Activated T-cell treated with anti-CD3 and anti-CD28 coated beads, Interleukin-2, amount 50 U/mL, for 24 hours (primary cell): ENCODE results near the gene STH.
A peak's percentile ranks its signal among the peaks of the same experiment; 100 is the strongest.
"Not testable (repeated sequence)": the region's sequence is repeated elsewhere in the genome, so short reads cannot be mapped to it uniquely, and the experiment has no call there.

ENCODE experiments used
- DNase-seq: peaks from one replicate; pipeline ENCODE4 v3.0.0-alpha.2; 2020
- H3K27ac Mint-ChIP-seq: 2 replicates; pipeline ENCODE4 v1.8.0; 2020; ENCODE audit warnings: mild to moderate bottlenecking, mixed read lengths
- H3K27me3 Mint-ChIP-seq: 2 replicates; pipeline ENCODE4 v1.8.0; 2020; ENCODE audit warnings: mixed read lengths
- H3K36me3 Mint-ChIP-seq: 2 replicates; pipeline ENCODE4 v1.8.0; 2020; ENCODE audit warnings: low read depth, mixed read lengths
- H3K4me1 Mint-ChIP-seq: 2 replicates; pipeline ENCODE4 v1.8.0; 2020; ENCODE audit warnings: low read depth, mixed read lengths
- H3K4me3 Mint-ChIP-seq: 2 replicates; pipeline ENCODE4 v1.8.0; 2020; ENCODE audit warnings: mild to moderate bottlenecking, moderate library complexity, mixed read lengths
- H3K9me3 Mint-ChIP-seq: 2 replicates; pipeline ENCODE4 v1.8.0; 2020; ENCODE audit warnings: mixed read lengths

Gene STH

DNA sequence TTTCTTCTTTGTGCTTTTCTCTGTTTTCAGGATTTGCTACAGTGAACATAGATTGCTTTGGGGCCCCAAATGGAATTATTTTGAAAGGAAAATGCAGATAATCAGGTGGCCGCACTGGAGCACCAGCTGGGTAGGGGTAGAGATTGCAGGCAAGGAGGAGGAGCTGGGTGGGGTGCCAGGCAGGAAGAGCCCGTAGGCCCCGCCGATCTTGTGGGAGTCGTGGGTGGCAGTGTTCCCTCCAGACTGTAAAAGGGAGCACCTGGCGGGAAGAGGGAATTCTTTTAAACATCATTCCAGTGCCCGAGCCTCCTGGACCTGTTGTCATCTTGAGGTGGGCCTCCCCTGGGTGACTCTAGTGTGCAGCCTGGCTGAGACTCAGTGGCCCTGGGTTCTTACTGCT lies 1.2 kb downstream of the STH start:
- no peaks in the 10 kb centered on the region for H3K36me3 Mint-ChIP-seq
- H3K27me3 Mint-ChIP-seq, result no peaks in the 10 kb centered on the region
- H3K27ac Mint-ChIP-seq, result no peak overlapping the region
- no peak overlapping the region for H3K4me3 Mint-ChIP-seq
- H3K9me3 Mint-ChIP-seq, result no peaks in the 10 kb centered on the region
- H3K4me1 Mint-ChIP-seq, result no peaks in the 10 kb centered on the region
- DNase-seq, result no peak

DNA sequence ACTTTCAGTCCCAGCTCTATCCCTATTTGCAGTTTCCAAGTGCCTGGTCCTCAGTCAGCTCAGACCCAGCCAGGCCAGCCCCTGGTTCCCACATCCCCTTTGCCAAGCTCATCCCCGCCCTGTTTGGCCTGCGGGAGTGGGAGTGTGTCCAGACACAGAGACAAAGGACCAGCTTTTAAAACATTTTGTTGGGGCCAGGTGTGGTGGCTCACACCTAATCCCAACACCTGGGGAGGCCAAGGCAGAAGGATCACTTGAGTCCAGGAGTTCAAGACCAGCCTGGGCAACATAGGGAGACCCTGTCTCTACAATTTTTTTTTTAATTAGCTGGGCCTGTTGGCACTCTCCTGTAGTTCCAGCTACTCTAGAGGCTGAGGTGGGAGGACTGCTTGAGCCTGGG lies 1.7 kb downstream of the STH start:
- H3K4me1 Mint-ChIP-seq, result no peaks in the 10 kb centered on the region
- H3K4me3 Mint-ChIP-seq, result no peak overlapping the region
- no peak for DNase-seq
- no peak overlapping the region for H3K27ac Mint-ChIP-seq
- H3K9me3 Mint-ChIP-seq, result no peaks in the 10 kb centered on the region
- H3K36me3 Mint-ChIP-seq, result no peaks in the 10 kb centered on the region
- no peaks in the 10 kb centered on the region for H3K27me3 Mint-ChIP-seq

DNA sequence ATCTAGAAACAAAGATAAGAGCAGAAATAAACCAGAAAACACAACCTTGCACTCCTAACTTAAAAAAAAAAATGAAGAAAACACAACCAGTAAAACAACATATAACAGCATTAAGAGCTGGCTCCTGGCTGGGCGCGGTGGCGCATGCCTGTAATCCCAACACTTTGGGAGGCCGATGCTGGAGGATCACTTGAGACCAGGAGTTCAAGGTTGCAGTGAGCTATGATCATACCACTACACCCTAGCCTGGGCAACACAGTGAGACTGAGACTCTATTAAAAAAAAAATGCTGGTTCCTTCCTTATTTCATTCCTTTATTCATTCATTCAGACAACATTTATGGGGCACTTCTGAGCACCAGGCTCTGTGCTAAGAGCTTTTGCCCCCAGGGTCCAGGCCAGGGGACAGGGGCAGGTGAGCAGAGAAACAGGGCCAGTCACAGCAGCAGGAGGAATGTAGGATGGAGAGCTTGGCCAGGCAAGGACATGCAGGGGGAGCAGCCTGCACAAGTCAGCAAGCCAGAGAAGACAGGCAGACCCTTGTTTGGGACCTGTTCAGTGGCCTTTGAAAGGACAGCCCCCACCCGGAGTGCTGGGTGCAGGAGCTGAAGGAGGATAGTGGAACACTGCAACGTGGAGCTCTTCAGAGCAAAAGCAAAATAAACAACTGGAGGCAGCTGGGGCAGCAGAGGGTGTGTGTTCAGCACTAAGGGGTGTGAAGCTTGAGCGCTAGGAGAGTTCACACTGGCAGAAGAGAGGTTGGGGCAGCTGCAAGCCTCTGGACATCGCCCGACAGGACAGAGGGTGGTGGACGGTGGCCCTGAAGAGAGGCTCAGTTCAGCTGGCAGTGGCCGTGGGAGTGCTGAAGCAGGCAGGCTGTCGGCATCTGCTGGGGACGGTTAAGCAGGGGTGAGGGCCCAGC lies 2.6 kb downstream of the STH start:
- Mint-ChIP-seq H3K27me3 (no peaks in the 10 kb centered on the region), H3K4me3 (no peak overlapping the region), H3K36me3 (no peaks in the 10 kb centered on the region), H3K4me1 (no peaks in the 10 kb centered on the region), H3K9me3 (no peaks in the 10 kb centered on the region), H3K27ac (no peak overlapping the region)
- DNase-seq, result no peak

DNA sequence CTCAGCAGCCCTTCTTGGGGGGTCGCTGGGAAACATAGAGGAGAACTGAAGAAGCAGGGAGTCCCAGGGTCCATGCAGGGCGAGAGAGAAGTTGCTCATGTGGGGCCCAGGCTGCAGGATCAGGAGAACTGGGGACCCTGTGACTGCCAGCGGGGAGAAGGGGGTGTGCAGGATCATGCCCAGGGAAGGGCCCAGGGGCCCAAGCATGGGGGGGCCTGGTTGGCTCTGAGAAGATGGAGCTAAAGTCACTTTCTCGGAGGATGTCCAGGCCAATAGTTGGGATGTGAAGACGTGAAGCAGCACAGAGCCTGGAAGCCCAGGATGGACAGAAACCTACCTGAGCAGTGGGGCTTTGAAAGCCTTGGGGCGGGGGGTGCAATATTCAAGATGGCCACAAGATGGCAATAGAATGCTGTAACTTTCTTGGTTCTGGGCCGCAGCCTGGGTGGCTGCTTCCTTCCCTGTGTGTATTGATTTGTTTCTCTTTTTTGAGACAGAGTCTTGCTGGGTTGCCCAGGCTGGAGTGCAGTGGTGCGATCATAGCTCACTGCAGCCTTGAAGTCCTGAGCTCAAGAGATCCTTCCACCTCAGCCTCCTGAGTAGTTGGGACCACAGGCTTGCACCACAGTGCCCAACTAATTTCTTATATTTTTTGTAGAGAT lies 3.4 kb downstream of the STH start:
- no peak overlapping the region for H3K27ac Mint-ChIP-seq
- H3K4me1 Mint-ChIP-seq, result no peaks in the 10 kb centered on the region
- H3K9me3 Mint-ChIP-seq, result no peaks in the 10 kb centered on the region
- no peak overlapping the region for H3K4me3 Mint-ChIP-seq
- no peaks in the 10 kb centered on the region for H3K27me3 Mint-ChIP-seq
- H3K36me3 Mint-ChIP-seq, result no peaks in the 10 kb centered on the region
- DNase-seq, result peak; percentile 80

DNA sequence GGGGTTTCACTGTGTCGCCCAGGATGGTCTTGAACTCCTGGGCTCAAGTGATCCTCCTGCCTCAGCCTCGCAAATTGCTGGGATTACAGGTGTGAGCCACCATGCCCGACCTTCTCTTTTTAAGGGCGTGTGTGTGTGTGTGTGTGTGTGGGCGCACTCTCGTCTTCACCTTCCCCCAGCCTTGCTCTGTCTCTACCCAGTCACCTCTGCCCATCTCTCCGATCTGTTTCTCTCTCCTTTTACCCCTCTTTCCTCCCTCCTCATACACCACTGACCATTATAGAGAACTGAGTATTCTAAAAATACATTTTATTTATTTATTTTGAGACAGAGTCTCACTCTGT lies 3.9 kb downstream of the STH start:
- Mint-ChIP-seq H3K9me3 (no peaks in the 10 kb centered on the region), H3K36me3 (no peaks in the 10 kb centered on the region), H3K4me3 (no peak overlapping the region), H3K27me3 (no peaks in the 10 kb centered on the region), H3K4me1 (no peaks in the 10 kb centered on the region), H3K27ac (no peak overlapping the region)
- no peak for DNase-seq

DNA sequence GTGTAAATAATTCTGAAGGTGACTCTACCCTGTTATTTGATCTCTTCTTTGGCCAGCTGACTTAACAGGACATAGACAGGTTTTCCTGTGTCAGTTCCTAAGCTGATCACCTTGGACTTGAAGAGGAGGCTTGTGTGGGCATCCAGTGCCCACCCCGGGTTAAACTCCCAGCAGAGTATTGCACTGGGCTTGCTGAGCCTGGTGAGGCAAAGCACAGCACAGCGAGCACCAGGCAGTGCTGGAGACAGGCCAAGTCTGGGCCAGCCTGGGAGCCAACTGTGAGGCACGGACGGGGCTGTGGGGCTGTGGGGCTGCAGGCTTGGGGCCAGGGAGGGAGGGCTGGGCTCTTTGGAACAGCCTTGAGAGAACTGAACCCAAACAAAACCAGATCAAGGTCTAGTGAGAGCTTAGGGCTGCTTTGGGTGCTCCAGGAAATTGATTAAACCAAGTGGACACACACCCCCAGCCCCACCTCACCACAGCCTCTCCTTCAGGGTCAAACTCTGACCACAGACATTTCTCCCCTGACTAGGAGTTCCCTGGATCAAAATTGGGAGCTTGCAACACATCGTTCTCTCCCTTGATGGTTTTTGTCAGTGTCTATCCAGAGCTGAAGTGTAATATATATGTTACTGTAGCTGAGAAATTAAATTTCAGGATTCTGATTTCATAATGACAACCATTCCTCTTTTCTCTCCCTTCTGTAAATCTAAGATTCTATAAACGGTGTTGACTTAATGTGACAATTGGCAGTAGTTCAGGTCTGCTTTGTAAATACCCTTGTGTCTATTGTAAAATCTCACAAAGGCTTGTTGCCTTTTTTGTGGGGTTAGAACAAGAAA lies 5.1 kb downstream of the STH start:
- Mint-ChIP-seq H3K9me3 (no peaks in the 10 kb centered on the region), H3K4me3 (no peak overlapping the region), H3K27me3 (no peaks in the 10 kb centered on the region), H3K36me3 (no peaks in the 10 kb centered on the region), H3K4me1 (no peaks in the 10 kb centered on the region), H3K27ac (no peak overlapping the region)
- DNase-seq, result no peak

DNA sequence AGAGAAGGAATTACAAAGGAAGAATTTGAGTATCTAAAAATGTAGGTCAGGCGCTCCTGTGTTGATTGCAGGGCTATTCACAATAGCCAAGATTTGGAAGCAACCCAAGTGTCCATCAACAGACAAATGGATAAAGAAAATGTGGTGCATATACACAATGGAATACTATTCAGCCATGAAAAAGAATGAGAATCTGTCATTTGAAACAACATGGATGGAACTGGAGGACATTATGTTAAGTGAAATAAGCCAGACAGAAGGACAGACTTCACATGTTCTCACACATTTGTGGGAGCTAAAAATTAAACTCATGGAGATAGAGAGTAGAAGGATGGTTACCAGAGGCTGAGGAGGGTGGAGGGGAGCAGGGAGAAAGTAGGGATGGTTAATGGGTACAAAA lies 7.0 kb downstream of the STH start:
- not testable (repeated sequence) for H3K27ac Mint-ChIP-seq, H3K4me3 Mint-ChIP-seq, H3K36me3 Mint-ChIP-seq

DNA sequence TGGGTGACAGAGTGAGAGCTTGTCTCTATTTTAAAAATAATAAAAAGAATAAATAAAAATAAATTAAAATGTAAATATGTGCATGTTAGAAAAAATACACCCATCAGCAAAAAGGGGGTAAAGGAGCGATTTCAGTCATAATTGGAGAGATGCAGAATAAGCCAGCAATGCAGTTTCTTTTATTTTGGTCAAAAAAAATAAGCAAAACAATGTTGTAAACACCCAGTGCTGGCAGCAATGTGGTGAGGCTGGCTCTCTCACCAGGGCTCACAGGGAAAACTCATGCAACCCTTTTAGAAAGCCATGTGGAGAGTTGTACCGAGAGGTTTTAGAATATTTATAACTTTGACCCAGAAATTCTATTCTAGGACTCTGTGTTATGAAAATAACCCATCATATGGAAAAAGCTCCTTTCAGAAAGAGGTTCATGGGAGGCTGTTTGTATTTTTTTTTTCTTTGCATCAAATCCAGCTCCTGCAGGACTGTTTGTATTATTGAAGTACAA lies 8.5 kb downstream of the STH start:
- Mint-ChIP-seq H3K27me3 (no peaks in the 10 kb centered on the region), H3K27ac (no peak overlapping the region), H3K4me1 (no peaks in the 10 kb centered on the region), H3K4me3 (no peak overlapping the region), H3K36me3 (no peaks in the 10 kb centered on the region), H3K9me3 (no peaks in the 10 kb centered on the region)
- no peak for DNase-seq

More for the DNA sequence above, 7.0 kb downstream of the STH start:
- DNase-seq, H3K4me1 Mint-ChIP-seq, H3K27me3 Mint-ChIP-seq, H3K9me3 Mint-ChIP-seq: not testable (repeated sequence)

DNA sequence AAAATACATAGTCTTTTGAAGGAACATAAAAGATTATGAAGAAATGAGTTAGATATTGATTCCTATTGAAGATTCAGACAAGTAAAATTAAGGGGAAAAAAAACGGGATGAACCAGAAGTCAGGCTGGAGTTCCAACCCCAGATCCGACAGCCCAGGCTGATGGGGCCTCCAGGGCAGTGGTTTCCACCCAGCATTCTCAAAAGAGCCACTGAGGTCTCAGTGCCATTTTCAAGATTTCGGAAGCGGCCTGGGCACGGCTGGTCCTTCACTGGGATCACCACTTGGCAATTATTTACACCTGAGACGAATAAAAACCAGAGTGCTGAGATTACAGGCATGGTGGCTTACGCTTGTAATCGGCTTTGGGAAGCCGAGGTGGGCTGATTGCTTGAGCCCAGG lies 9.5 kb downstream of the STH start:
- no peak for DNase-seq
- Mint-ChIP-seq H3K4me3 (no peak overlapping the region), H3K27me3 (no peaks in the 10 kb centered on the region), H3K36me3 (no peaks in the 10 kb centered on the region), H3K9me3 (no peaks in the 10 kb centered on the region), H3K4me1 (no peaks in the 10 kb centered on the region), H3K27ac (no peak overlapping the region)

DNA sequence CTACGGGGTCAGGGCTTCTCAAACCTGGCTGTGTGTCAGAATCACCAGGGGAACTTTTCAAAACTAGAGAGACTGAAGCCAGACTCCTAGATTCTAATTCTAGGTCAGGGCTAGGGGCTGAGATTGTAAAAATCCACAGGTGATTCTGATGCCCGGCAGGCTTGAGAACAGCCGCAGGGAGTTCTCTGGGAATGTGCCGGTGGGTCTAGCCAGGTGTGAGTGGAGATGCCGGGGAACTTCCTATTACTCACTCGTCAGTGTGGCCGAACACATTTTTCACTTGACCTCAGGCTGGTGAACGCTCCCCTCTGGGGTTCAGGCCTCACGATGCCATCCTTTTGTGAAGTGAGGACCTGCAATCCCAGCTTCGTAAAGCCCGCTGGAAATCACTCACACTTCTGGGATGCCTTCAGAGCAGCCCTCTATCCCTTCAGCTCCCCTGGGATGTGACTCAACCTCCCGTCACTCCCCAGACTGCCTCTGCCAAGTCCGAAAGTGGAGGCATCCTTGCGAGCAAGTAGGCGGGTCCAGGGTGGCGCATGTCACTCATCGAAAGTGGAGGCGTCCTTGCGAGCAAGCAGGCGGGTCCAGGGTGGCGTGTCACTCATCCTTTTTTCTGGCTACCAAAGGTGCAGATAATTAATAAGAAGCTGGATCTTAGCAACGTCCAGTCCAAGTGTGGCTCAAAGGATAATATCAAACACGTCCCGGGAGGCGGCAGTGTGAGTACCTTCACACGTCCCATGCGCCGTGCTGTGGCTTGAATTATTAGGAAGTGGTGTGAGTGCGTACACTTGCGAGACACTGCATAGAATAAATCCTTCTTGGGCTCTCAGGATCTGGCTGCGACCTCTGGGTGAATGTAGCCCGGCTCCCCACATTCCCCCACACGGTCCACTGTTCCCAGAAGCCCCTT lies 10.9 kb downstream of the STH start:
- Mint-ChIP-seq H3K4me3 (no peak overlapping the region), H3K27ac (no peak overlapping the region), H3K27me3 (no peaks in the 10 kb centered on the region), H3K36me3 (no peaks in the 10 kb centered on the region), H3K4me1 (no peaks in the 10 kb centered on the region), H3K9me3 (no peaks in the 10 kb centered on the region)
- no peak for DNase-seq

DNA sequence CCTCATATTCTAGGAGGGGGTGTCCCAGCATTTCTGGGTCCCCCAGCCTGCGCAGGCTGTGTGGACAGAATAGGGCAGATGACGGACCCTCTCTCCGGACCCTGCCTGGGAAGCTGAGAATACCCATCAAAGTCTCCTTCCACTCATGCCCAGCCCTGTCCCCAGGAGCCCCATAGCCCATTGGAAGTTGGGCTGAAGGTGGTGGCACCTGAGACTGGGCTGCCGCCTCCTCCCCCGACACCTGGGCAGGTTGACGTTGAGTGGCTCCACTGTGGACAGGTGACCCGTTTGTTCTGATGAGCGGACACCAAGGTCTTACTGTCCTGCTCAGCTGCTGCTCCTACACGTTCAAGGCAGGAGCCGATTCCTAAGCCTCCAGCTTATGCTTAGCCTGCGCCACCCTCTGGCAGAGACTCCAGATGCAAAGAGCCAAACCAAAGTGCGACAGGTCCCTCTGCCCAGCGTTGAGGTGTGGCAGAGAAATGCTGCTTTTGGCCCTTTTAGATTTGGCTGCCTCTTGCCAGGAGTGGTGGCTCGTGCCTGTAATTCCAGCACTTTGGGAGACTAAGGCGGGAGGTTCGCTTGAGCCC lies 11.6 kb downstream of the STH start:
- H3K9me3 Mint-ChIP-seq, result no peaks in the 10 kb centered on the region
- no peak overlapping the region for H3K4me3 Mint-ChIP-seq
- DNase-seq, result no peak
- no peaks in the 10 kb centered on the region for H3K27me3 Mint-ChIP-seq
- no peaks in the 10 kb centered on the region for H3K4me1 Mint-ChIP-seq
- no peaks in the 10 kb centered on the region for H3K36me3 Mint-ChIP-seq
- H3K27ac Mint-ChIP-seq, result no peak overlapping the region

DNA sequence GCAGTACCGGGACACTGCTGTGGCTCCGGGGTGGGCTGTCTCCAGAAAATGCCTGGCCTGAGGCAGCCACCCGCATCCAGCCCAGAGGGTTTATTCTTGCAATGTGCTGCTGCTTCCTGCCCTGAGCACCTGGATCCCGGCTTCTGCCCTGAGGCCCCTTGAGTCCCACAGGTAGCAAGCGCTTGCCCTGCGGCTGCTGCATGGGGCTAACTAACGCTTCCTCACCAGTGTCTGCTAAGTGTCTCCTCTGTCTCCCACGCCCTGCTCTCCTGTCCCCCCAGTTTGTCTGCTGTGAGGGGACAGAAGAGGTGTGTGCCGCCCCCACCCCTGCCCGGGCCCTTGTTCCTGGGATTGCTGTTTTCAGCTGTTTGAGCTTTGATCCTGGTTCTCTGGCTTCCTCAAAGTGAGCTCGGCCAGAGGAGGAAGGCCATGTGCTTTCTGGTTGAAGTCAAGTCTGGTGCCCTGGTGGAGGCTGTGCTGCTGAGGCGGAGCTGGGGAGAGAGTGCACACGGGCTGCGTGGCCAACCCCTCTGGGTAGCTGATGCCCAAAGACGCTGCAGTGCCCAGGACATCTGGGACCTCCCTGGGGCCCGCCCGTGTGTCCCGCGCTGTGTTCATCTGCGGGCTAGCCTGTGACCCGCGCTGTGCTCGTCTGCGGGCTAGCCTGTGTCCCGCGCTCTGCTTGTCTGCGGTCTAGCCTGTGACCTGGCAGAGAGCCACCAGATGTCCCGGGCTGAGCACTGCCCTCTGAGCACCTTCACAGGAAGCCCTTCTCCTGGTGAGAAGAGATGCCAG lies 12.9 kb downstream of the STH start:
- no peaks in the 10 kb centered on the region for H3K4me1 Mint-ChIP-seq
- H3K9me3 Mint-ChIP-seq, result no peaks in the 10 kb centered on the region
- H3K4me3 Mint-ChIP-seq, result no peak overlapping the region
- no peaks in the 10 kb centered on the region for H3K36me3 Mint-ChIP-seq
- DNase-seq, result no peak
- no peaks in the 10 kb centered on the region for H3K27me3 Mint-ChIP-seq
- no peak overlapping the region for H3K27ac Mint-ChIP-seq

DNA sequence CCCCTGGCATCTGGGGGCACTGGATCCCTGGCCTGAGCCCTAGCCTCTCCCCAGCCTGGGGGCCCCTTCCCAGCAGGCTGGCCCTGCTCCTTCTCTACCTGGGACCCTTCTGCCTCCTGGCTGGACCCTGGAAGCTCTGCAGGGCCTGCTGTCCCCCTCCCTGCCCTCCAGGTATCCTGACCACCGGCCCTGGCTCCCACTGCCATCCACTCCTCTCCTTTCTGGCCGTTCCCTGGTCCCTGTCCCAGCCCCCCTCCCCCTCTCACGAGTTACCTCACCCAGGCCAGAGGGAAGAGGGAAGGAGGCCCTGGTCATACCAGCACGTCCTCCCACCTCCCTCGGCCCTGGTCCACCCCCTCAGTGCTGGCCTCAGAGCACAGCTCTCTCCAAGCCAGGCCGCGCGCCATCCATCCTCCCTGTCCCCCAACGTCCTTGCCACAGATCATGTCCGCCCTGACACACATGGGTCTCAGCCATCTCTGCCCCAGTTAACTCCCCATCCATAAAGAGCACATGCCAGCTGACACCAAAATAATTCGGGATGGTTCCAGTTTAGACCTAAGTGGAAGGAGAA lies 13.5 kb downstream of the STH start:
- Mint-ChIP-seq H3K36me3 (no peaks in the 10 kb centered on the region), H3K27me3 (no peaks in the 10 kb centered on the region), H3K4me3 (no peak overlapping the region), H3K27ac (no peak overlapping the region), H3K4me1 (no peaks in the 10 kb centered on the region), H3K9me3 (no peaks in the 10 kb centered on the region)
- DNase-seq, result no peak
